K562 (cell line): ENCODE data around the gene ENTREP3. TPM values are rescaled to one million over a fixed set of nuclear protein-coding genes. Genes with fewer than 3 reads are reported as not detected.

Source experiments
- ATF1 ChIP-seq, 2 experiments: fragments of 450-650 bp in 1 of 2; IDR thresholded peaks; 2 replicates each; pipeline ENCODE4 v1.6.1; 2016; ENCODE audit warnings: missing compliant biosample characterization in 1 of 2, missing genetic modification characterization in 1 of 2
- BMI1 ChIP-seq: fragments of 150-350 bp; IDR thresholded peaks from 2 replicates; pipeline ENCODE4 v1.6.1; 2014; ENCODE audit warnings: low read length
- CUX1 ChIP-seq: fragments of 200-800 bp; sonication (Bioruptor generic); IDR thresholded peaks from 2 replicates; pipeline ENCODE4 v1.6.1; 2016; ENCODE audit warnings: missing genetic modification characterization, missing compliant biosample characterization
- DACH1 ChIP-seq: fragments of 450-650 bp; IDR thresholded peaks from 2 replicates; pipeline ENCODE4 v1.6.1; 2018; ENCODE audit not compliant: partially characterized antibody
- EHMT2 ChIP-seq: fragments of 450-650 bp; IDR thresholded peaks from 2 replicates; pipeline ENCODE4 v1.6.1; 2018; ENCODE audit warnings: antibody characterized with exemption
- ERF ChIP-seq: fragments of 450-650 bp; formaldehyde crosslinking; IDR thresholded peaks from 2 replicates; pipeline ENCODE4 v1.4.0; 2020; ENCODE audit warnings: mild to moderate bottlenecking, mixed read lengths
- FOS ChIP-seq: IDR thresholded peaks from 3 replicates; pipeline ENCODE4 v1.6.1; 2011; ENCODE audit not compliant: insufficient read length; ENCODE audit errors: extremely low read depth
- HEY1 ChIP-seq: fragments of 250-450 bp; sonication (Bioruptor Pico); IDR thresholded peaks from 2 replicates; pipeline ENCODE4 v1.5.0; 2020; ENCODE audit warnings: mild to moderate bottlenecking, moderate library complexity, borderline replicate concordance
- HOMEZ ChIP-seq: fragments of 250-450 bp; sonication (Bioruptor Pico); IDR thresholded peaks from 2 replicates; pipeline ENCODE4 v1.4.0; 2020; ENCODE audit warnings: mild to moderate bottlenecking, moderate library complexity
- ILK ChIP-seq: fragments of 450-650 bp; IDR thresholded peaks from 2 replicates; pipeline ENCODE4 v1.6.1; 2016; ENCODE audit warnings: missing genetic modification characterization, low read depth, mild to moderate bottlenecking, missing compliant biosample characterization, moderate library complexity, borderline replicate concordance
- MCM5 ChIP-seq: fragments of 450-650 bp; IDR thresholded peaks from 2 replicates; pipeline ENCODE4 v1.6.1; 2016; ENCODE audit warnings: low read depth
- MED1 ChIP-seq: sonication (generic); formaldehyde crosslinking; IDR thresholded peaks from 2 replicates; pipeline ENCODE4 v1.8.1; 2023; ENCODE audit warnings: missing genetic modification reagents, borderline replicate concordance
- RBBP5 ChIP-seq: fragments of 200-600 bp; sonication (generic); IDR thresholded peaks from 2 replicates; pipeline ENCODE4 v1.6.1; 2012; ENCODE audit warnings: borderline replicate concordance, mild to moderate bottlenecking, low read length, control low read depth, inconsistent platforms; ENCODE audit not compliant: insufficient read depth, poor library complexity, severe bottlenecking
- SRF ChIP-seq, 2 experiments: fragments of 250-450, 450-650 bp in 1 of 2; sonication (Bioruptor Pico) in 1 of 2; sonication (generic) in 1 of 2; formaldehyde crosslinking; IDR thresholded peaks; 2 replicates each; pipeline versions ENCODE4 v1.5.0 to v1.5.1; 2020 to 2022; ENCODE audit warnings: mild to moderate bottlenecking in 1 of 2, missing genetic modification reagents in 1 of 2
- ZBTB1 ChIP-seq: sonication (generic); formaldehyde crosslinking; IDR thresholded peaks from 2 replicates; pipeline ENCODE4 v1.8.1; 2023; ENCODE audit warnings: missing genetic modification reagents, low read depth, mild to moderate bottlenecking, borderline replicate concordance
- ZBTB43 ChIP-seq: sonication (generic); formaldehyde crosslinking; IDR thresholded peaks from 2 replicates; pipeline ENCODE4 v1.8.0; 2023; ENCODE audit warnings: mild to moderate bottlenecking, missing genetic modification reagents
- polyA plus RNA-seq, 8 experiments: library from polyadenylated mRNA; depleted of rRNA in 4 of 8; stranded (reverse) in 5 of 8; unstranded in 3 of 8; fragments of >200 nt; fragmentation: Nextera tagmentation in 2 of 8; fragmentation: Illumina TruSeq in 1 of 8; extraction: Ambion mirVana in 2 of 8; extraction: Trizol in 1 of 8; gene quantifications; 2 replicates each; pipeline versions ENCODE4 v1.2.1 to v1.2.3, GENCODE V29; 2011 to 2014; ENCODE audit warnings: inconsistent platforms in 1 of 8, missing spikeins in 1 of 8
- total RNA-seq, 7 experiments: library from RNA; depleted of rRNA in 6 of 7; stranded (reverse); fragments of >200 nt in 6 of 7; fragmentation: Illumina TruSeq in 2 of 7; extraction: Trizol in 2 of 7; gene quantifications; 2 replicates each; pipeline versions ENCODE4 v1.2.1 to v1.2.3, GENCODE V29; 2011 to 2021; ENCODE audit warnings: low replicate concordance in 1 of 7

ENTREP3 gene
- total and polyA plus RNA-seq, 9 of the 15 experiments (the other 6 are each of a cell fraction or from before 2014, with no cell fraction given) = 1.9 to 41.8 (median 5.9) TPM

GRCh38 chr1:155255243-155256007 is at the start of gene ENTREP3 (continued):
- TF ChIP-seq CUX1 (CRISPR knock-in tag) (no peak), ATF1 (CRISPR knock-in tag; IDR thresholded peaks at IDR 0.05) (no peak), ATF1 (tag; IDR thresholded peaks at IDR 0.05) (peak; percentile 67), ZBTB43 (CRISPR knock-in tag) (no peak), SRF (CRISPR knock-in tag; IDR thresholded peaks at IDR 0.05) (no peak), RBBP5 (peak; percentile 49), ILK (tag) (no peak), EHMT2 (no peak), HEY1 (CRISPR knock-in tag) (no peak), HOMEZ (no peak), ERF (CRISPR knock-in tag) (peak; percentile 72; the same call in 1 of the 2 replicates), DACH1 (no peak), MCM5 (no peak), MED1 (CRISPR knock-in tag) (no peak), ZBTB1 (CRISPR knock-in tag) (no peak; the same call in 1 of the 2 replicates), FOS (no peak), BMI1 (no peak)
